GM21367 (cell line): ENCODE measurements around the gene PPP2R2B.

Experiments used
- ATAC-seq: cut with Tn5 transposase; IDR thresholded peaks from one replicate; pipeline ENCODE4 v1.9.1; 2021; ENCODE audit not compliant: unreplicated experiment

The PPP2R2B gene

GRCh38 chr5:146704949-146705665 is 173.4 kb downstream of the PPP2R2B start:
- no peak for ATAC-seq

GRCh38 chr5:146703899-146704298 is 174.7 kb downstream of the PPP2R2B start:
- ATAC-seq, result no peak

- ATAC-seq, result no peak
Measured at GRCh38 chr5:146703499-146703898, 175.1 kb downstream of the PPP2R2B start.

GRCh38 chr5:146699664-146700418 is 178.7 kb downstream of the PPP2R2B start:
- ATAC-seq, result no peak

- ATAC-seq, result no peak
Measured at GRCh38 chr5:146699138-146699537, 179.4 kb downstream of the PPP2R2B start.

- ATAC-seq, result no peak
Measured at GRCh38 chr5:146698651-146699050, 179.9 kb downstream of the PPP2R2B start.

- no peak for ATAC-seq
Measured at GRCh38 chr5:146697211-146697610, 181.3 kb downstream of the PPP2R2B start.

- ATAC-seq, result no peak
Measured at GRCh38 chr5:146695646-146696045, 182.9 kb downstream of the PPP2R2B start.

- ATAC-seq, result no peak
Measured at GRCh38 chr5:146690880-146691355, 187.6 kb downstream of the PPP2R2B start.

GRCh38 chr5:146687630-146688029 is 190.9 kb downstream of the PPP2R2B start:
- ATAC-seq, result no peak

- no peak for ATAC-seq
Measured at GRCh38 chr5:146683861-146684260, 194.7 kb downstream of the PPP2R2B start.

GRCh38 chr5:146682899-146683532 is 195.5 kb downstream of the PPP2R2B start:
- no peak for ATAC-seq

GRCh38 chr5:146681585-146682105 is 196.9 kb downstream of the PPP2R2B start:
- ATAC-seq, result no peak

- no peak for ATAC-seq
Measured at GRCh38 chr5:146680846-146681584, 197.5 kb downstream of the PPP2R2B start.

- ATAC-seq, result peak; percentile 74
Measured at GRCh38 chr5:146675636-146676035, 202.9 kb downstream of the PPP2R2B start.

GRCh38 chr5:146672866-146673265 is 205.7 kb downstream of the PPP2R2B start:
- ATAC-seq, result no peak

GRCh38 chr5:146671561-146672295 is 206.8 kb downstream of the PPP2R2B start:
- ATAC-seq, result no peak

- no peak for ATAC-seq
Measured at GRCh38 chr5:146669656-146670055, 208.9 kb downstream of the PPP2R2B start.

GRCh38 chr5:146667633-146668272 is 210.8 kb downstream of the PPP2R2B start:
- no peak for ATAC-seq

GRCh38 chr5:146662229-146662628 is 216.3 kb downstream of the PPP2R2B start:
- no peak for ATAC-seq
